ENCODE results near the gene HOXA2.

Gene HOXA2

DNA sequence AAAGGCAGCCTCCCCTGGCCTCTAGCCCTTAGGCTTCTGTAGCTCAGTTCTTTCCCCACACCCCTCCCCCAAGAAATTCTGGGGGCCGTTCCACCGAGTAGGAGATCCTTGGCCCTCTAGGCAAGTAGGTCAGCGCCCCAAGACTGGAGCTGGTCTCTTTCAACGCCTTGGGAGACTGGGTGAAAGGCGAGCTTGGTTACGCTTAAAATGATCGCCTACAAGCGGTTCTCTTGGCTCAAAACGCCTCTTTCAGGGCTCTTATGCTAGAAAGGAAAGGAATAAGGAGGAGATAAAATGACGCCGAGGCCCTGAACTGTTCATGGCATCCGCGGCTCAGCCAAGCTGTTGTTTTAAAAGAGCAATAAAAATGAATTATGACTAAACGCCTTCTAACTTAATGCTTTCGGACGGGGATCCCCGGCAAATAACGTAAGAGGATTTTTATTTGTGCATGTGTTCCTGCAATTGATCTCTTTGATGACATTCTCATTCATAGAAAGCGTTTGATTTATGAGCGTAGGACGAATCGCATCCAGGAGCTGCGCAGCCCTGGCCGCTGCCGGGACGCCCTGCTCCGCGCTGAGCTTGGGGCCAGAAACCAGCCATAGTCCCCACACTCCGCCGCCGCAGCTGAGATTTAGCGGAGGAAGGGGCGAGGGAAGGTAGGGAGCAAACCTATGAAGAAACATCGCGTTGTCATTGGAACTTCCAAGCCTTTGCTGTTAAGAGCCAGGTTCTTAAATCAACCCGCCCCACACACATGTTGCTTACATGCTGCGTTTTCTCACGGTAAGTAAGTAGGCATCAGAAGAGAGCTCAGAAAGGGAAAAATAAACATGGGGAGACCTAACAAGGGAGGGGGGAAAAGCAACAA is 3.7 kb downstream of the HOXA2 start:
- no peak for DNase-seq (ENCODE audit: low spot score)

DNA sequence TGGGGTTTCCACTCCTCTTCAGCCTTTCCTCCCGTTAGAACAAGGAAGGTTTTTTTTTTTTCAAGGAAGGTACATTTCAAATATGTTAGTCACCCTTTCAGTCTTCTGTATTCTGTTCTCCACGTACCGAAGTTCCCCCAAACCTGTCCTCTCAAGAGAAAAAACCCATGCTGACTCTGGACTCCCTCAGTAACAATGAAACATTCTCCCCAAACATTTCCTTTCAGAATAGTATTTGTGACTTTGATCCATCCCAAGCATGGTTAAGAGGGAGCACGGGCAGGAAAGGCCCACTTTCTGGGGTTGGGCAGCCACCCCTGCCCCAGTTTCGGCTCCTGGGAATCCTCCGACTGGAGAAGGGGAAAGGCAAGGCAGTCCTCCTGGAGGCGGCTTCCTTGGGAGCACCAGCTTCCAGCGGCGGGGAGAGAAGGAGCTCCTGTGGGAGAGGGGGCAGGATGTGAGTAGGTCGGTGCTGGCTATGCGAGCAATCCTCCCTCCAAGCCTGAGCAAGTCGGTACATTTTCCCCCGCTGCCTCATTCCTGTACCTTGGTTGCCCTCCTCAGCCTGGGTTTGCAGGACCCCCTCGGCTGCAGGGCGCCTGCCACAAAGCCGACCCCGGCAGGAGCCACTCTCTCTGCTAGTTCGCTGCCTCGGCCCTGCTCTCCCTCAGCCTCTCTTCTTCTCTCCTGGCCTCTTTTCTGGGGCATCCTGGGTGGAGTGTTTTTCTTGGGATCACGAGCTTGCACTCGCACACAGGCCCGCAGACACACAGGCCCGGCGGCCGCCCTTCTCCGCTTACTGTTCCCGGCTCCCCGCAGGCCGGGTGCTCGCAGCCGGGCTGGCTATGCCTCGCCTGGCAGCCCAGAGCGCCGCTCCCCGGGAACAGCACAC is 4.6 kb downstream of the HOXA2 start:
- DNase-seq (ENCODE audit: low spot score): no peak

DNA sequence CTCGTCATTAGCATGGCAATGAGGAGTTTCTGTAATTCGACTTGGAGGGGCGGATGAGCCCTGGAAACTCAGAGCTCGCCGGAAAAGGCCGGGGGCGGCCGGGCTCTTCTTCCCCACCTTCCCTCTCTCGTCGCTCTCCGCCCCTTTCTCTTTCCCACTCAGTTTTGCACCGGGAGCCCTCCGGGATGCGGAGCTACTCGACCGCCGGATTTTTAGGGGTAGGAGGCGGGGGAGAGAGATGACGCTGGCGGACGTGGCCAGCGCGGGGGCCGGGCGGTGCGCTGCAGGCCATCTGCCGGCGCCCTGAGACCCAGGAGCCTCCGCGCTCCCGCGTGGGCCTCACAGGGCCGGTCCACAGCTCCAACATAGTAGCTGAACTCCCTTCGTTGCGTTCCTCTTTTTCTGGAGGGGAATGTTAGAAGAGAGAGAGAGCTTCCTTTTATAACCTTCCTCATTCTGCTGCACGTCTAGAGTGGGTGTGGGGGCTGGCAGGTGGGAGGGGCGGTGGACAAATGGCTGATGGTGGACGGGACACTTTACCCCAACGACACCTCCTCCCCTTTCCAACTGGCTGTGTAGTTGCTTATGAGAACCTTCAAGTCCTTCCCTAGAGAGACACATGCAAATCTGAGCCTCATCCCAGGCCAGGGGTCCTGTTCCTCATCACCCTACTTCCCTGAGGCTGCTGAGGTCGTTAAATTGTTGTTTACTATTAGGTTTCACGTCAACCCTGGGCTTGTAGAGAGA is 5.5 kb downstream of the HOXA2 start:
- DNase-seq (ENCODE audit: low spot score): no peak

DNA sequence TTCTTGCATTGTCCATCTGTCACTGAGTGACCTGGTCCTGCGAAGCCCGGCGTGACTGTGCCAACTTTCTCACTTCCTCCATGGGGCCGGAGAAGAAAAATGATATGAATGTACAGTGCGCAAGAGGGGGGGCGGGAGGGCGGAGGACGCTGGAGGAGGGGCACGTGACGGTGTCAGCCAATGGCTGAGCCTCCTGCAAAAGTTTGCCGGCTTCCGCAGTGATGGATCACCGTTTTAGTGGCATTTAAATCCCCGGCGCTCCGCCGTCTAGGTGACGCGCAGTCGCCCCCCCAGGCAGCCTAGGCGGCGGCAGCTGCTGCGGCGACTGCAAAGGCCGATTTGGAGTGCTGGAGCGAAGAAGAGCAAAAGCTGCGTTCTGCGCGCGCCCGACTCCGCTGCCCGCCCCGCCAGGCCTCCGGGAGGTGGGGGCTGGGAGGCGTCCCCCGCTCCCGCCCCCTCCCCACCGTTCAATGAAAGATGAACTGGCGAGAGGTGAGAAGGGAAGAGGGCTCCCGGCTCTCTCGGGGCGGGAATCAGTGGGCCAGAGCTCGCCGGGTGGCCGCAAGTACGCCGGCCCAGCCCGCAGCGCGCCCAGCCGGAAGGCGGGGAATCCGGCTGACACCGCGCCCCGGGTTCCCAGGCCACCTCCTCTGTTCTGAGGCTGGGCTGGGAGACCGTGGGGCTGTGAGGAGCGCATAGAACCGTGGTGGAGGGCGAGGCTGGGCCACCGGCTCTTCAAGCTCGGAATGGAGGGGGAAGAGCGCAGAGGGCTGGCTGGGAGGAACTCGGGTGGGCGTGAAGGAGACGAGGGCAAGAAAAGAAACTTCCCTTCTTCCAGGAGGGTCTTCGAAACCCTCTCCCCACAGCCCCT is 6.4 kb downstream of the HOXA2 start, which contains the start of gene HOXA1:
HOXA1 (minus strand) TSS at position 104 of the 871 bp plus-strand sequence; CDS start at position 16, 88 bp downstream.
- DNase-seq (ENCODE audit: low spot score): no peak

DNA sequence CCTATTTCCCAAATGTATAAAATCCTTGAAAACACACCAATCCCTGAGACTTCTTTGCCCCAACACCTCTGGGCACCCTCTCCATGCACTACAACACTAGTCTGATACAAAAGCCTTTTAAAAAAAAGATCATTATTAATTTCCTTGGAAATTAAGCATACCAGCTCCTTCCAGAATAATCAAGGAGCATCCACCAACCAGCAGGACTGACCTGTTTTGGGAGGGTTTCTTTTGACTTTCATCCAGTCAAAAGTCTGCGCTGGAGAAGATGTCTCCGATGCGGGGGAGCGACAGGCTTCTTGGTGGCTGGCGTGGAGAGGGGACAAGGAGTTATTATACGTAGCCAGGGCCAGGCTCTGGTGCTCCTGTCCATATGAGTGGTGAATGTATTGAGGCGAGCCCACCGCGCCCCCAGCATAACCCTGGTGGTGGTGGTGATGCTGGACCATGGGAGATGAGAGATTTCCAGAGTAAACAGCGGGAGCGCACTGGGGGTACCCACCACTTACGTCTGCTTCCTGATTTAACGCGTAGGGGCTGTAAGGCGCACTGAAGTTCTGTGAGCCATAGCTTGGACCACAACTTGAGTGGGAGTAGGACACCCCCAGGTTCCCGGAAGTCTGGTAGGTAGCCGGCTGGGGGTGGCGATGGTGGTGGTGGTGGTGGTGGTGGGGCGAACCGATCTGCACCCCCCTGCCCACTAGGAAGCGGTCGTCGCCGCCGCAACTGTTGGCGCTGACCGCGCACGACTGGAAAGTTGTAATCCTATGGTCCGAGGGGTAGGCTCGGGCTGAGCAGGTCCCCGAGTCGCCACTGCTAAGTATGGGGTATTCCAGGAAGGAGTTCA is 7.2 kb downstream of the HOXA2 start:
- no peak for DNase-seq (ENCODE audit: low spot score)

DNA sequence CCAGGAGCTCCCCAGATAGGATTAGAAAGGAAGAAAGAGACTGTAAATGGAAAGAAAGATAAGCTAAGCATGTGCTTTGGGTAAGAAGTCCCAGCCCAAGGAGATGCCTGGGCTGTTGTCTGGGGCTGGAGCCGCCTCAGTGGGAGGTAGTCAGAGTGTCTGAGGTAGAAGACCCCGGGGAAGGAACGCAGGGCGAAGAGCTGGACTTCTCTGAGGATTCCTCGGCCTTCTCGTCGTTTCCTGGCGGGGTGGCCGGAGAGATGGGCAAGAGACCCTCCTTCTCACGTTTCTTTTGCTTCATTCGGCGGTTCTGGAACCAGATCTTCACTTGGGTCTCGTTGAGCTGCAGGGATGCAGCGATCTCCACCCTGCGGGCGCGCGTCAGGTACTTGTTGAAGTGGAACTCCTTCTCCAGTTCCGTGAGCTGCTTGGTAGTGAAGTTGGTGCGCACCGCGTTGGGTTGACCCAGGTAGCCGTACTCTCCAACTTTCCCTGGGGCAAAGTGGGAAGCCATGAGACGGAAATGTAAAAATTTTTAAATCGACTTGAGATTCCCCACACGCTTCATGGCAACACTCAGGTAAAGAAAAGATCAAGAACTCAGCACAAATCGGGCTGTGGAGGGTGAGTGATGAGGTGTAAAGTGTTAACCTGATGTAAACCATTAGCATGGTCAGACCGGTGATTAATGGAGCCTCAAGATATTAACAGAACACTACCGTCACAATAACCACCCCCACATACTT is 8.0 kb downstream of the HOXA2 start:
- DNase-seq (ENCODE audit: low spot score): no peak

DNA sequence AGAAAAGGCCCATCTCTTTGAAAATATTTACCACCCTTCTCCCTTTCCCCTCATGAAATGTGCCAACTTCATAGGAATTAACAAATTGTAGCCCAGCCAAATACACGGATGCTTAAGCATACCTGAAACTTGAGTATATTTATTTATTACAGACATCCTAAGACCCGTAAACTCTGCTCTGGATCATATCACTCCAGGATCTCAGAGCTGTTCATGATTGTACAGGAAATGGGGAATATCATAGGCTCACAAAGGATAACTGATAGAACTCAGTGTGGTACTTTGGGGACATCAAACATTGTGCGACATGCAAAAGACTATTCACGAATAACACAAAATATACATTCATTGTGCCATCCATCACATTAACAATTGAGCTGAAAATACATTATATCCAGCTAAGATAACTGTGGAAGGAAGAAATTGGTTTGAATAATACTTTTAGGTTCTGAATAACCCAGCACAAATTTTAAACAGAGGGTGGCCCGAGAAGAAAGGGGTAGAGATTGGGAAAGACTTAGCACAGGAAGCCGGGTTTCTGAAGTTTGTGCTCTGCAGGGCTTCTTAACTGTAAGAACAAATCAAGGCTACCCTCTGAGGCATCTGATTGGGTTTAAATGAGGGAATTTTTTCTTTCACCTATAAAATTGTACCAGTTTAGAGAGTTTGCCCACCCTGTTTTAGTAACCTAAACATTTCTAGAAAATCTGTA is 9.1 kb downstream of the HOXA2 start:
- DNase-seq (ENCODE audit: low spot score): no peak

DNA sequence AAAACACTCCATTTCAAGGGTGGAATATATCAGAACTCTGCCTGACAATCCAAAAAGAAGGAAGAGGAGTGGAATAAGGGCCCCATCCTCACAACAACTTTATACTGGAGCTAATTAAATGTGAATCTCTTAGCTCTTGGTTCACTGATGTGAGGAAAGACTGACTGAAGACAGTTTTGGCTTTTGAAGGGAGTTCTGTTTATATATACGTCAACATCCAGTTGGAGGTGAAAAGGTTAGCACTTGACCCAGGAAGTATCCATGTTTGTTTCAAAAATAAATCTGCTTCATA is 9.7 kb downstream of the HOXA2 start:
- no peak for DNase-seq (ENCODE audit: low spot score)

DNA sequence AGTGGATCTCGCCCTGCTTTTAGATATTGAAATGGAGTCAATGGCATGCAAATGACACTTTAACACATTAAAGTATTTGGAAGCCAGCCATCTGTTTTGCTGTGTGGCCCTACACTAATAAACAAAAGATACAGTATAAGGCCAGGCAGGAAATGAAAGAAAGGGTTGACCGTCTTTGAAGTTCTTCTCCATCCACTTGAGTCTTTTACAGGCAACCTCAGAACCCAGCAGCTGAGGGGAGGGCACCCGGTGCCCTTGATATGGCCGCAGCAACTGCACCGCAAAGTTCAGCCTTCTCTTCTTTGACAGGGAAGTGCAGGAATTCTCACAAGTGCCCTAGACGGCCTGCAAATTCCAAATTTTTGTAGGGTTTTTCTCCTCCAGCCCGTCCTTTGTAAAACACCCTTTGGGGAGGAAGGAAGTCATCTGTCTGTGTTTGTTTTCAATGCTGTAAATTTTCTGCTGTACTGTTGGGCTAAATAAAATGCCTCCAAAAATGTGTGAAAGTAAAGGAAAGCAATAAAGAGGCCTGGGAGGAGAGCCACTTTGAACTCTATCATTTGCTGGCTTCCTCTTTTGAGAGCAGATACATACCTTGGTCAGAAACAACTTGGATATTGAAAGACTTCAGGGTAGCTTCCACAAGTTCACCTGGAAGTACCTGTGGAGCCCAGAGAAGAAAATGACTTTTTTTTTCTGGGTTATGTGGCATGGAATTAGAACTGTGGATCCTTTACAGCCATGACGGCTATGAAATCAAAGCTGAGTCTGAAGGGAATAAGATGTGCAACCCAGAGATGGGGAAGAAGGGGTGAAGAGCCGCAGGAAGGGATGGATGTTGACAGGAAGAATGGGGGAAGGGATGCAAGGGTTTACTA is 10.3 kb downstream of the HOXA2 start:
- DNase-seq (ENCODE audit: low spot score): no peak

DNA sequence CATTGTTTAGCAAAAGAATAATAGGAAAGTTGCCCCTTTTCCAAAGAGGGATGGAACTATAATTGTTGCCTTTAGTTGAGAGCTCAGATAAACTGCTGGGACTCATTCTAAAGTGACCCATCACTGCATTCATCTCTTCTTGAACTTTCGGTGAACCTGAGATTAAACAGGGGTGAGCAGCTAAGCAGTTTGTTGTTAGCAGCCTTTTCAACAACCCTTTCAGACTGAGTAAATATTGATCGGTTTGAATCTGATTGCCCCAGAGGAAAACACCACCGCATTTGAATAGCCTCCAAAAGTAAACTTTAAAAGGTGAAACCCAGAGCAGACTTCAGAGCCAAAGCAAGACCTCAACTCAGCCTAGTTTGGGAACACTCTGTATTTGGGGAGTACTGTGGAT is 11.4 kb downstream of the HOXA2 start:
- no peak for DNase-seq (ENCODE audit: low spot score)

DNA sequence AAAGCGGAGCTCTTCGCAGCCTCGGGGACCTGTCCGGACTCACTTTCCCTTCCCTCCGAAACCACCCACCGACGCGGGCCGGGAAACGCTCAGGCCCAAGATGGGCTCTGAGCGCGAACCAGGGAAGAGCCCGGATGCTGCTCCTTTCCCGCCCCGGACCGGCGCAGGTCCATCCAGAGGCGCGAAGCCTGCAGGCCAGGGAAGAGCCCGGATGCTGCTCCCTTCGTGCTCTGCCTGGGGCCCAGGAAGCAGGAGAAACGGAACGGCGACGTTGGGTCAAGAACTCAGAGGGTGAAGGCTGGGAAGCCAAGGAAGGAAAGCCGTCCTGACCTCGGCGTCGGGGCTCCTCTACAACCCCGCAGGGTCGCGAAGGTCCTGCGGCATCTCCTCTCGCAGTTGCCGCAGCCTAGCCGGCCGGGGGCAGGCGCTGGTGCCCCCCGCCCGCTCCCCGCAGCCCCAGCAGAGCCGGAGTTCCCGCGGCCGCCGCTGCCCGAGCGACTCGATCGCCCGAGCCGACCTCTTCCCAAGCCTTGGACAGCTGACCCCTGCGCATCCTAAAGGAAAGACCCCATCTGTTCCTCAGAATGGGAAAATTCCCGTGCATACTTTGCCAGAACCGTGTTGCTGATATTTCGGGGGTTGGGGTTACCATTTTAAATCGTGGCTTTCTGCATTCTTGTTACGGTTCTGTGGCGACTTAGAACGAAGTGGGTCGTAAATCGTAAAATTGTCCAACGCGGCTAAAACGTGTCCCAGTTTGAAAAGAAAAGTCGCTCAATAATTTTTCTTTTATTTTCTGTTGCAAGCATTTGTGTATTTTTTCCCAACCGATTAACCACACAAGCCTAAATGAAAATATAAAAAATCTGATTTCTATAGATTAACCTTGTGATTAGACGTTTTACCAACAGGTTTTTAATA is 14.2 kb downstream of the HOXA2 start:
- no peak for DNase-seq (ENCODE audit: low spot score)

DNA sequence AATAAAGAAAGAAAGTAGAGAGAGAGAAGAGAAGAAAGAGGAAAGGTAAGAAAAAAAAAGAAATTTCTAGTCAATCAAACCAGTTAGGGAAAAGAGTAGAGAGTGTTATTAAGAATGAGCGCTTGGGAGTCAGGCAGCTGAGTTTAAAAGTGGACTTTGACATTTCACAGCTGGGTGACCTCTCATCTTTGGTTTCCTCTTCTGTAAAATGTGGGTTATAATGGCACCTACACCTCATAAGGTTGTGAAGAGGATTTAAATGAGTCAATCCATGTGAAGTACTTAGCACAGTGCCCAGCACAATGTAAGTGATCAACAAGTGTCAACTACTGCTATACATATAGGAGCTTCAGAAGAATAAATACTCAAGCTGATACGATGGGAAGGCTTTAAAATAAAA is 18.8 kb downstream of the HOXA2 start:
- DNase-seq (ENCODE audit: low spot score): no peak

DNA sequence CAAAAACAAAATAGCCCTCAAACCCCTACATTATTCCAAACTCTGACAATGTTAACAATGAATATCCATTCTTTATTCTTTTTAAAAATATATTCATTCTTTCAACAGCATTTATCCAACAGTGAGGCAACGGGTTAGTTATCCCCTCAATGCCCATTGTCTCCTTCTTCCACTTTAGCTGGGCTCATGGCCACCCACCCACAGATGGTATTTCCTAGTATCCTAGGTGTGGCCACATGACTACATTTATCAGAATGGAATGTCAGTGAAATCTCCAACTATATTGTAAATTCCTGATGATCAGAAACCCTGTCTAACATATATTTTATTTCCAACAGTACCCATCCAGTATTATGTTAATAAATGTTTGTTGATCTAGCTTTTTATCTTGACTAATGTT is 20.3 kb downstream of the HOXA2 start:
- DNase-seq (ENCODE audit: low spot score): no peak

DNA sequence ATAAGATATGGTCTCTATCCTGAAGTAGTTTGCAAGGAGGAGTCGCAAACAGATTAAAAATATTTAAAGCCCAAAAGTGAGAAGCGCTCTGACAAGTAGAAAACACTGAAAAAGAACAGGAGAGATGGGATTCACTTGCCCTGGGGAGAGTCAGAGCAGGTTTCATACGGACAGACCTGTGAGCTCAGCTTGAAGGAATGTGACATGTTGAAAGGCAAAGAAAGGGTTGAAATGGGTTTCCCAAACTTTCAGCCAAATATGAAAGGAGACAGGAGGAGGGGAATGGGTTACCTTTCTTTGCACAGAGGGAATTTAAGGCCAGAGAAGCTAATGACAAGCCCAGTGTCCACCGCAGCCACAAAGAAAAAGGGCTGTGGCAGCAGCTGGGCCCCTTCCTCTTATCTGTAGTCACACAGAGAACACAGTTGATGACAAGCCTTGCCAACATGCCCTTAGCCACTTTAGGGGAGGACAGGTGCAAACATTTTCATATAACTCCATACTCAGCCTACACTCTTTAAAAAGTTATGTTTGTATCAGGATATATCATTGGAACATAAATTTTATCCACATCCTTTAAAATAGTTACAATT is 21.5 kb downstream of the HOXA2 start:
- no peak for DNase-seq (ENCODE audit: low spot score)

DNA sequence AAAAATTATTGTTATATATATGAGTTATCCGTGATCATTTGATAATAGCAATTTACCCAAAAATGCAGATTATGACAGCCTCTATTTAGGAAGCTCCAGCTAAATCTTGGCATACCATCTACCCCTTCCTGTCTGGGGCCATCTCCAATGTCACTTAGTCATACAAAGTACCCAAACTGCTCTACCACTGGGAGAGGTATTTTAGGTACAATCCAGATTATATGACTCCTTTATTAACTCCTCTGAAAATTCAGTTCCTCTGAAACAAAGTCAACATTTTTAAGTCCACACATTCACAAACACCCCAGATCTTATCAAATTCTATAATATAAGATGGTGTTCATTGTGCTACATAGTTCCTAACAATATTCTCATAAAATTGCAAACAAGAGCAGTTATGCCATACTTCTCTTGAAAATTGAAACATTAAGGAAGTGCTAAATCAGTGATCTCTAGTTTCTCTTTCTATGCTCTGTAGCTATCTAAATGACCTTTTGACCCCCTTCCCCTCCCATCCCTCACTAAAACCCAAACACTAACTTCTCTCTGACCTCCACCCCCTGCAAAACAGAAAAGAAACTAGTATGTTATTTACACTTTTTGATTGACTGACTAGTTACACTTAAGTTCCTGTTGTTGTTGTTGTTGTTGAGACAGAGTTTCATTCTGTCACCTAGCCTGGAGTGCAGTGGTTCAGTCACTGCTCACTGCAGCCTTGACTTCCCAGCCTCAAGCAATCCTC is 23.1 kb downstream of the HOXA2 start:
- DNase-seq (ENCODE audit: low spot score): no peak
